ENCODE measurements around the gene HS3ST6. TPM values are rescaled to one million over a fixed set of nuclear protein-coding genes. Genes with fewer than 3 reads are reported as not detected.
"Not testable (repeated sequence)": the region's sequence is repeated elsewhere in the genome, so short reads cannot be mapped to it uniquely, and the experiment has no call there.

Gene HS3ST6
- total RNA-seq, 1 experiment from 2014 or later, result not detected

DNA sequence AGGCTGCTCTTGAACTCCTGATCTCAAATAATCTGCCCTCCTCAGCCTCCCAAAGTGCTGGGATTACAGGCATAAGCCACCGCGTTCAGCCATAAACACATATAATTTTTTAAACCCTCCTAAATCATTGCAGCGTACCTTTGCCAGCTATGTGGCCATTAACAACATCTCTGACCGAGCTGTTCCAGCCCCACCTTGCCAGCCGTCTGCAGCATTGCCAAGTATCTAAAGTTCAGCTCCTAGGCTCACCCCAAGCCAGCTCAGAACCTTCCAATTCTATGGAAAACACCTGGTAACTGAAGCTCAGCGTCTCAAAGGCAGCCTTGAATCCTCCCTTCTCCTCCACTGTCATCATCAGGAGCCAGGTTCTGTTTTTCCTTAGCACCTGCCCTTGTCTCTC is 41.1 kb downstream of the HS3ST6 start:
- CTCF ChIA-PET, result no interaction called here
- BruUV-seq (replicated peaks), result no TSS peak

GRCh38 chr16:1876468-1876867 is 41.7 kb downstream of the HS3ST6 start:
- Histone ChIP-seq H3K79me2 (ENCODE audit: low read length) (no peaks in the 10 kb centered on the region), H3K9me3 (ENCODE audit: low read length) (no peaks in the 10 kb centered on the region), H3K36me3 (ENCODE audit: low read depth, low read length) (no peaks in the 10 kb centered on the region), H3K9ac (ENCODE audit: low read length) (no peak overlapping the region), H3K27me3 (ENCODE audit: low read length) (no peaks in the 10 kb centered on the region), H3K27ac (ENCODE audit: low read length) (no peak overlapping the region), H3K9me2 (replicated peaks; ENCODE audit: low read length) (no peaks in the 10 kb centered on the region), H3K4me1 (ENCODE audit: insufficient read depth, low read length) (no peaks in the 10 kb centered on the region; the same call in 1 of the 2 replicates), H4K20me1 (ENCODE audit: low read length) (no peaks in the 10 kb centered on the region), H3K4me3 (ENCODE audit: low read length) (no peak overlapping the region), H2AFZ (ENCODE audit: low read length) (no peak overlapping the region), H3F3A (ENCODE audit: low read length, unreplicated experiment) (no peaks in the 10 kb centered on the region), H3K4me2 (ENCODE audit: low read length) (no peak overlapping the region)
- intact Hi-C loops (cut with micrococcal nuclease), result no loop called here
- CTCF ChIA-PET, result no interaction called here
- ATAC-seq (no peak), DNase-seq (no peak)
- POLR2A ChIA-PET (ENCODE audit: unreplicated experiment), result no interaction called here
- no TSS peak for BruUV-seq (replicated peaks)
- TF ChIP-seq EZH2phosphoT487 (IDR thresholded peaks at IDR 0.05; ENCODE audit: borderline replicate concordance, low read length) (no peak), CTCF (conservative IDR thresholded peaks at IDR 0.05; ENCODE audit: low read depth, low read length) (no peak), EZH2 (IDR thresholded peaks at IDR 0.05; ENCODE audit: low read length, unreplicated experiment) (no peak)

More for the DNA sequence above, 41.1 kb downstream of the HS3ST6 start:
- Histone ChIP-seq H3K9me3 (ENCODE audit: low read length) (no peaks in the 10 kb centered on the region), H3K4me3 (ENCODE audit: low read length) (no peak overlapping the region), H3K9ac (ENCODE audit: low read length) (no peak overlapping the region), H3K36me3 (ENCODE audit: low read depth, low read length) (no peaks in the 10 kb centered on the region), H4K20me1 (ENCODE audit: low read length) (no peaks in the 10 kb centered on the region), H2AFZ (ENCODE audit: low read length) (no peak overlapping the region), H3K4me1 (ENCODE audit: insufficient read depth, low read length) (no peaks in the 10 kb centered on the region), H3K27ac (ENCODE audit: low read length) (no peak overlapping the region), H3K9me2 (replicated peaks; ENCODE audit: low read length) (no peaks in the 10 kb centered on the region), H3K4me2 (ENCODE audit: low read length) (no peak overlapping the region), H3K27me3 (ENCODE audit: low read length) (no peaks in the 10 kb centered on the region), H3K79me2 (ENCODE audit: low read length) (no peaks in the 10 kb centered on the region), H3F3A (ENCODE audit: low read length, unreplicated experiment) (no peaks in the 10 kb centered on the region)
- TF ChIP-seq EZH2 (IDR thresholded peaks at IDR 0.05; ENCODE audit: low read length, unreplicated experiment), result no peak
- TF ChIP-seq CTCF (conservative IDR thresholded peaks at IDR 0.05; ENCODE audit: low read depth, low read length), result no peak
- no peak for TF ChIP-seq EZH2phosphoT487 (IDR thresholded peaks at IDR 0.05; ENCODE audit: borderline replicate concordance, low read length)
- POLR2A ChIA-PET (ENCODE audit: unreplicated experiment), result no interaction called here
- no peak for ATAC-seq
- DNase-seq, result no peak
- intact Hi-C loops (cut with micrococcal nuclease), result no loop called here

- CTCF ChIA-PET; H3K36me3 ChIP-seq (ENCODE audit: low read depth, low read length); H4K20me1 ChIP-seq (ENCODE audit: low read length); DNase-seq; H3F3A ChIP-seq (ENCODE audit: low read length, unreplicated experiment); H3K4me2 ChIP-seq (ENCODE audit: low read length); H3K4me1 ChIP-seq (ENCODE audit: insufficient read depth, low read length); H3K27ac ChIP-seq (ENCODE audit: low read length); POLR2A ChIA-PET (ENCODE audit: unreplicated experiment); ATAC-seq; H3K27me3 ChIP-seq (ENCODE audit: low read length); BruUV-seq (replicated peaks); H3K9me2 ChIP-seq (replicated peaks; ENCODE audit: low read length); H3K4me3 ChIP-seq (ENCODE audit: low read length); H3K9me3 ChIP-seq (ENCODE audit: low read length); intact Hi-C loops (cut with micrococcal nuclease); H3K9ac ChIP-seq (ENCODE audit: low read length); H2AFZ ChIP-seq (ENCODE audit: low read length); H3K79me2 ChIP-seq (ENCODE audit: low read length): not testable (repeated sequence)
Observed at GRCh38 chr16:1876066-1876465, 42.1 kb downstream of the HS3ST6 start.
